GM12878 (cell line): ENCODE results near the gene PKHD1. TPM values are rescaled to one million over a fixed set of nuclear protein-coding genes. Genes with fewer than 3 reads are reported as not detected.

Experiments used
- ATAC-seq: fragments of 200-7000 bp; cut with Tn5 transposase; 3 replicates; pipeline ENCODE4 v1.9.1; 2020; ENCODE audit warnings: mild to moderate bottlenecking, moderate library complexity
- BruUV-seq: library from RNA; stranded (reverse); fragments of 400-500 nt; replicated peaks from 2 replicates; lab custom pipeline; 2021; lab: Mats Ljungman, UMichigan
- CTCF ChIA-PET: fragments of 300-600 bp; sonication (Branson Sonifier 250); formaldehyde crosslinking; extraction: SDS; loops from one replicate; lab custom pipeline; 2021; ENCODE audit warnings: inconsistent platforms; lab: Yijun Ruan, JAX
- POLR2A ChIA-PET: fragments of 350-600 bp; formaldehyde crosslinking; extraction: SDS; loops from one replicate; lab custom pipeline; 2021; ENCODE audit warnings: inconsistent platforms; lab: Charles Lee
- RAD21 ChIA-PET: fragments of 300-600 bp; sonication (Branson Sonifier 250); formaldehyde crosslinking; loops from one replicate; lab custom pipeline; 2023; ENCODE audit warnings: antibody characterized with exemption; ENCODE audit not compliant: unreplicated experiment; lab: Charles Lee
- SMC1A ChIA-PET: fragments of 300-600 bp; sonication (Branson Sonifier 250); formaldehyde crosslinking; loops from one replicate; lab custom pipeline; 2023; ENCODE audit not compliant: unreplicated experiment, uncharacterized antibody; lab: Charles Lee
- DNase-seq: peaks from one replicate; pipeline ENCODE4 v3.0.0-alpha.2; 2011; ENCODE audit warnings: low read depth, low spot score
- FAIRE-seq: peaks from 3 replicates; lab custom pipeline; 2011; peaks lifted over from hg19 to GRCh38; lab: Jason Lieb, UNC
- H2AFZ ChIP-seq: 2 replicates; pipeline ENCODE4 v1.6.0; 2011; ENCODE audit warnings: low read depth, low read length, control low read depth; ENCODE audit not compliant: control insufficient read depth
- H3K27ac ChIP-seq: 2 replicates; pipeline ENCODE4 v1.5.1; 2011; ENCODE audit warnings: control low read depth; ENCODE audit not compliant: control insufficient read depth, insufficient read depth
- H3K27me3 ChIP-seq, 2 experiments: replicated peaks in 1 of 2; 2 replicates each; pipeline versions ENCODE4 v1.6.0 to v1.6.1; 2011; ENCODE audit warnings: low read length in 1 of 2; ENCODE audit not compliant: control insufficient read depth in 2 of 2, insufficient read depth in 2 of 2
- H3K36me3 ChIP-seq, 2 experiments: 2 replicates each; pipeline ENCODE4 v1.5.1; 2011; ENCODE audit warnings: low read length in 1 of 2; ENCODE audit not compliant: control insufficient read depth in 2 of 2, insufficient read depth in 2 of 2
- H3K4me1 ChIP-seq: 2 replicates; pipeline ENCODE4 v1.6.1; 2011; ENCODE audit warnings: mild to moderate bottlenecking, low read length, moderate library complexity, mixed read lengths; ENCODE audit not compliant: control insufficient read depth, insufficient read depth
- H3K4me2 ChIP-seq: 2 replicates; pipeline ENCODE4 v1.6.0; 2011; ENCODE audit warnings: control low read depth; ENCODE audit not compliant: control insufficient read depth, insufficient read depth
- H3K4me3 ChIP-seq: fragments of 200-600 bp; sonication (generic); 2 replicates; pipeline ENCODE4 v1.5.1; 2016
- H3K79me2 ChIP-seq: 2 replicates; pipeline ENCODE4 v1.6.0; 2011; ENCODE audit warnings: low read length; ENCODE audit not compliant: control insufficient read depth, insufficient read depth
- H3K9ac ChIP-seq: 2 replicates; pipeline ENCODE4 v1.8.0; 2011; ENCODE audit warnings: low read length, control low read depth, mixed read lengths; ENCODE audit not compliant: control insufficient read depth, insufficient read depth
- H3K9me3 ChIP-seq: replicated peaks from 3 replicates; pipeline ENCODE4 v1.5.1; 2011; ENCODE audit warnings: mild to moderate bottlenecking, low read length; ENCODE audit not compliant: control insufficient read depth, insufficient read depth
- H4K20me1 ChIP-seq: 2 replicates; pipeline ENCODE4 v1.6.0; 2011; ENCODE audit not compliant: control insufficient read depth, insufficient read depth
- CEBPB ChIP-seq, 2 experiments: fragments of 150-350 bp in 1 of 2; IDR thresholded peaks; 2 replicates each; pipeline ENCODE4 v1.6.1; 2012 to 2014; ENCODE audit warnings: low read depth in 2 of 2, low read length in 2 of 2, borderline replicate concordance in 1 of 2, inconsistent platforms in 1 of 2
- CHD1 ChIP-seq: IDR thresholded peaks from 2 replicates; pipeline ENCODE4 v1.6.1; 2012; ENCODE audit warnings: low read depth, low read length, improper control_type of control experiment
- EGR1 ChIP-seq, 2 experiments: IDR thresholded peaks; 1 replicate in 1 of 2; 2 replicates in 1 of 2; pipeline ENCODE4 v1.6.1; 2011 to 2012; ENCODE audit warnings: low read depth in 2 of 2, low read length in 2 of 2, borderline replicate concordance in 1 of 2, mild to moderate bottlenecking in 1 of 2, moderate library complexity in 1 of 2
- HCFC1 ChIP-seq: fragments of 150-350 bp; IDR thresholded peaks from 2 replicates; pipeline ENCODE4 v1.6.1; 2014; ENCODE audit warnings: low read length
- KAT2A ChIP-seq: conservative IDR thresholded peaks from 2 replicates; pipeline ENCODE4 v1.6.1; 2011; ENCODE audit warnings: low read depth, low read length; ENCODE audit not compliant: control insufficient read depth
- MEF2A ChIP-seq: IDR thresholded peaks from 2 replicates; pipeline ENCODE4 v1.6.1; 2011; ENCODE audit warnings: low read depth, mild to moderate bottlenecking, low read length, moderate library complexity; ENCODE audit not compliant: insufficient read depth
- MYB ChIP-seq: fragments of 150-350 bp; IDR thresholded peaks from 2 replicates; pipeline ENCODE4 v1.6.1; 2014; ENCODE audit warnings: mild to moderate bottlenecking, low read depth, low read length, borderline replicate concordance
- NKRF ChIP-seq: fragments of 450-650 bp; conservative IDR thresholded peaks from 2 replicates; pipeline ENCODE4 v1.6.1; 2017; ENCODE audit warnings: mild to moderate bottlenecking, moderate library complexity
- NR2C1 ChIP-seq: fragments of 450-650 bp; IDR thresholded peaks from 2 replicates; pipeline ENCODE4 v1.6.1; 2017; ENCODE audit warnings: antibody characterized with exemption, mild to moderate bottlenecking, moderate library complexity
- POLR2AphosphoS5 ChIP-seq: IDR thresholded peaks from 2 replicates; pipeline ENCODE4 v1.6.1; 2011; ENCODE audit warnings: mild to moderate bottlenecking, low read length, inconsistent platforms
- RCOR1 ChIP-seq: conservative IDR thresholded peaks from 2 replicates; pipeline ENCODE4 v1.6.1; 2012; ENCODE audit warnings: low read depth, low read length, improper control_type of control experiment
- SMC3 ChIP-seq: IDR thresholded peaks from 2 replicates; pipeline ENCODE4 v1.6.1; 2011; ENCODE audit warnings: low read length, improper control_type of control experiment, borderline replicate concordance
- SP1 ChIP-seq: IDR thresholded peaks from one replicate; pipeline ENCODE4 v1.6.1; 2011; ENCODE audit warnings: low read depth, low read length
- TCF7 ChIP-seq: IDR thresholded peaks from 2 replicates; pipeline ENCODE4 v1.6.1; 2014; ENCODE audit warnings: antibody characterized with exemption, borderline replicate concordance
- YY1 ChIP-seq: IDR thresholded peaks from 2 replicates; pipeline ENCODE4 v1.6.1; 2011; ENCODE audit warnings: low read depth, mild to moderate bottlenecking, low read length
- WGBS: methylation state at CpG from one replicate; pipeline ENCODE4 v1.1.6; 2016; ENCODE audit warnings: low lambda C conversion rate; ENCODE audit not compliant: insufficient replicate concordance, insufficient coverage; ENCODE audit errors: missing lambda C conversion rate; 5-methylcytosine and 5-hydroxymethylcytosine counted together
- in situ Hi-C: fragments of 300-500 bp; cut with MboI; formaldehyde crosslinking; loops from 9 replicates; pipeline ENCODE4 v1.14.3; 2018; ENCODE audit warnings: mixed read lengths
- intact Hi-C: fragments of 100-400 bp; cut with micrococcal nuclease; formaldehyde crosslinking; loops from one replicate; pipeline ENCODE4 v1.14.2; 2022; ENCODE audit not compliant: unreplicated experiment
- polyA plus RNA-seq, 11 experiments: library from polyadenylated mRNA; depleted of rRNA in 4 of 11; unstranded in 6 of 11; stranded (reverse) in 5 of 11; fragments of >200 nt; fragmentation: Nextera tagmentation in 4 of 11; fragmentation: Illumina TruSeq in 1 of 11; extraction: Ambion mirVana in 4 of 11; extraction: Trizol in 1 of 11; gene quantifications; 1 replicate in 1 of 11; 2 replicates in 10 of 11; pipeline versions ENCODE4 v1.2.1 to v1.2.3, GENCODE V29; 2011 to 2016; ENCODE audit warnings: inconsistent platforms in 2 of 11, missing spikeins in 2 of 11, low read depth in 1 of 11
- total RNA-seq, 4 experiments: library from RNA; depleted of rRNA in 3 of 4; stranded (reverse); fragments of >200 nt in 3 of 4; fragmentation: Illumina TruSeq in 1 of 4; extraction: Trizol in 1 of 4; gene quantifications; 2 replicates each; pipeline versions ENCODE4 v1.2.1 to v1.2.3, GENCODE V29; 2013 to 2021
- TF ChIP-seq, protein P1 (sequence below): fragments of 450-650 bp; IDR thresholded peaks from 2 replicates; pipeline ENCODE4 v1.6.1; 2016; ENCODE audit warnings: mild to moderate bottlenecking
- TF ChIP-seq, protein P2 (sequence below): fragments of 450-650 bp; IDR thresholded peaks from 2 replicates; pipeline ENCODE4 v1.6.1; 2014; ENCODE audit warnings: mild to moderate bottlenecking
- TF ChIP-seq, protein P3 (sequence below): fragments of 150-350 bp; IDR thresholded peaks from 2 replicates; pipeline ENCODE4 v1.6.1; 2014; ENCODE audit warnings: mild to moderate bottlenecking, low read depth, low read length

The PKHD1 gene
- total and polyA plus RNA-seq, 10 of the 15 experiments (the other 5 are each of a cell fraction or from before 2014, with no cell fraction given), result under 0.01 to 0.90 (median 0.02) TPM; not detected in 1

DNA sequence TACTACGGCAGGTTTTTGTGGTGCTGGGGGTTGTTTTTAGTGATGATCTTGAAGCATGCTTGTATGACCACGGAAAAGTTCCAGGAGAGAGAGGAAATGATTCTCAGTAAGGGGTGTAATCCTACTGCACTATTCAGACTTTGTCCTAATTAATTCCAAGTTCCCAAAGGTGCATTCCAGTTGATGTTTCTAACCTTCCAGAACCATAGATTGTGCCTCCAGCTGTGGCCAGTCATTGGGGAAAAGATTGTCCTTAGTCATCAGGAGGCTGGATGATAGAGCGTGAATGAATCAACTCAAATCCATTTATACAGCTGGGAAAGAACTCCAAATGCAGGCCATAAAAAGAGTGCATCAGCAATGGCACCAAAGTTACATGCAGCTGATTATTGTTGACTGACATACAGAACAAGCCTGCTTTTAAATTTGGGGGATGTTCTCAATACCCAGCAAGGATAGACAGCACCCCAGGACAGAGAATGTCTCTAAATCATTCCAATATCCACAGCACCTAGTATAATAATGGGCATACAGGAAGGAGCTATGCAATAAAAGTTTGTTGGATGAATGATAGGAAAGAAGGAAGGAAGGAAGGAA lies 27.8 kb upstream of the PKHD1 start:
- Histone ChIP-seq H3K4me1 (no peaks in the 10 kb centered on the region), H3K27ac (no peak overlapping the region), H3K4me2 (no peak overlapping the region), H3K4me3 (no peak overlapping the region), H3K36me3 (no peaks in the 10 kb centered on the region), H3K79me2 (no peaks in the 10 kb centered on the region), H4K20me1 (no peaks in the 10 kb centered on the region), H3K9ac (no peak overlapping the region), H3K27me3 (peaks cover 0 to 2% of the 10 kb centered on the region in 2 experiments; a peak in 2 of 4 replicates), H2AFZ (no peak overlapping the region), H3K9me3 (no peaks in the 10 kb centered on the region)
- DNase-seq, result no peak
- ChIA-PET CTCF (interaction anchor here (1.1 to 1.4 kb wide), 2 partner anchors 14 to 28 kb away, joined by 3 read pairs; partner anchors contain the start of gene PKHD1), POLR2A (no interaction called here), RAD21 (no interaction called here), SMC1A (no interaction called here)
- FAIRE-seq, result no peak
- no peak for TF ChIP-seq POLR2AphosphoS5
- no peak for TF ChIP-seq CHD1
- no peak for TF ChIP-seq SP1
- TF ChIP-seq RCOR1, result no peak
- no peak for TF ChIP-seq SMC3
- TF ChIP-seq MEF2A, result no peak
- no peak for TF ChIP-seq NR2C1
- TF ChIP-seq, protein P1, sequence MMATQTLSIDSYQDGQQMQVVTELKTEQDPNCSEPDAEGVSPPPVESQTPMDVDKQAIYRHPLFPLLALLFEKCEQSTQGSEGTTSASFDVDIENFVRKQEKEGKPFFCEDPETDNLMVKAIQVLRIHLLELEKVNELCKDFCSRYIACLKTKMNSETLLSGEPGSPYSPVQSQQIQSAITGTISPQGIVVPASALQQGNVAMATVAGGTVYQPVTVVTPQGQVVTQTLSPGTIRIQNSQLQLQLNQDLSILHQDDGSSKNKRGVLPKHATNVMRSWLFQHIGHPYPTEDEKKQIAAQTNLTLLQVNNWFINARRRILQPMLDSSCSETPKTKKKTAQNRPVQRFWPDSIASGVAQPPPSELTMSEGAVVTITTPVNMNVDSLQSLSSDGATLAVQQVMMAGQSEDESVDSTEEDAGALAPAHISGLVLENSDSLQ, result no peak
- no peak for TF ChIP-seq YY1
- no peak for TF ChIP-seq HCFC1
- TF ChIP-seq MYB, result no peak
- TF ChIP-seq EGR1 (IDR thresholded peaks at IDR 0.05; ENCODE audit: borderline replicate concordance in 1 of 2, low read depth in 2 of 2, low read length in 2 of 2), result no peak
- TF ChIP-seq NKRF, result no peak
- TF ChIP-seq, protein P2, sequence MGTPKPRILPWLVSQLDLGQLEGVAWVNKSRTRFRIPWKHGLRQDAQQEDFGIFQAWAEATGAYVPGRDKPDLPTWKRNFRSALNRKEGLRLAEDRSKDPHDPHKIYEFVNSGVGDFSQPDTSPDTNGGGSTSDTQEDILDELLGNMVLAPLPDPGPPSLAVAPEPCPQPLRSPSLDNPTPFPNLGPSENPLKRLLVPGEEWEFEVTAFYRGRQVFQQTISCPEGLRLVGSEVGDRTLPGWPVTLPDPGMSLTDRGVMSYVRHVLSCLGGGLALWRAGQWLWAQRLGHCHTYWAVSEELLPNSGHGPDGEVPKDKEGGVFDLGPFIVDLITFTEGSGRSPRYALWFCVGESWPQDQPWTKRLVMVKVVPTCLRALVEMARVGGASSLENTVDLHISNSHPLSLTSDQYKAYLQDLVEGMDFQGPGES, result no peak
- no peak for TF ChIP-seq CEBPB (IDR thresholded peaks at IDR 0.05; ENCODE audit: borderline replicate concordance in 1 of 2, low read depth in 2 of 2, low read length in 2 of 2)
- TF ChIP-seq, protein P3, sequence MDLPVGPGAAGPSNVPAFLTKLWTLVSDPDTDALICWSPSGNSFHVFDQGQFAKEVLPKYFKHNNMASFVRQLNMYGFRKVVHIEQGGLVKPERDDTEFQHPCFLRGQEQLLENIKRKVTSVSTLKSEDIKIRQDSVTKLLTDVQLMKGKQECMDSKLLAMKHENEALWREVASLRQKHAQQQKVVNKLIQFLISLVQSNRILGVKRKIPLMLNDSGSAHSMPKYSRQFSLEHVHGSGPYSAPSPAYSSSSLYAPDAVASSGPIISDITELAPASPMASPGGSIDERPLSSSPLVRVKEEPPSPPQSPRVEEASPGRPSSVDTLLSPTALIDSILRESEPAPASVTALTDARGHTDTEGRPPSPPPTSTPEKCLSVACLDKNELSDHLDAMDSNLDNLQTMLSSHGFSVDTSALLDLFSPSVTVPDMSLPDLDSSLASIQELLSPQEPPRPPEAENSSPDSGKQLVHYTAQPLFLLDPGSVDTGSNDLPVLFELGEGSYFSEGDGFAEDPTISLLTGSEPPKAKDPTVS, result no peak
- TF ChIP-seq KAT2A, result no peak
- no peak for TF ChIP-seq TCF7
- WGBS, result 37% methylated on average over 3 of the region's 3 CpGs
- BruUV-seq, result no TSS peak
- in situ Hi-C loops (no loop called here), intact Hi-C loops (no loop called here)
- no peak for ATAC-seq
